Testis (tissue), 2 donors: ENCODE measurements around the gene CSF1R.

Experiments used
- POLR2A ChIP-seq: fragments of 450-650 bp; IDR thresholded peaks from one replicate; pipeline ENCODE4 v1.6.1; 2017; ENCODE audit warnings: antibody characterized with exemption, mild to moderate bottlenecking, moderate library complexity
- TF ChIP-seq, protein P1 (sequence below), 3 experiments: fragments of 450-650 bp in 2 of 3; fragments of 200-600 bp in 1 of 3; sonication (generic) in 1 of 3; IDR thresholded peaks; one replicate each; pipeline ENCODE4 v1.5.1; 2016 to 2019; ENCODE audit warnings: antibody characterized with exemption in 3 of 3, mild to moderate bottlenecking in 2 of 3, moderate library complexity in 1 of 3

DNA sequence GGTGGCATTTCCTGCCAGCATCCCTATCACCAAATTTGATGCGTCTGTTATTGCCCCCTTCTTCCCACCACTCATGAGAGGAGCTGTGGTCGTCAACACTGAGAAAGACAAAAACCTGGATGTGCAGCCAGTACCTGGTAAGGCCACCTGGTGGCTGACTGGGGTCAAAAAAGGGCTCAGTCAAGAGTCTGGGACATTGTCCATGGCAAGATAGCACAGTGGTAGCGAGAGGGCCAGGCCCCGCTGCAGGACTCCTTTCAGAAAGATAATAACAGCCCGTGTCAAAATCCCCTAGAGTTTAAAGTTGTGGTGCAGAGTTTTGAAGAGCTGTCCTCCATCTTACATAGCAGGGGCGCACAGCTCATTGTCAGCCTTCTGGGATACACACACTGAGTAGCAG is 40.8 kb downstream of the CSF1R start:
- TF ChIP-seq, protein P1, sequence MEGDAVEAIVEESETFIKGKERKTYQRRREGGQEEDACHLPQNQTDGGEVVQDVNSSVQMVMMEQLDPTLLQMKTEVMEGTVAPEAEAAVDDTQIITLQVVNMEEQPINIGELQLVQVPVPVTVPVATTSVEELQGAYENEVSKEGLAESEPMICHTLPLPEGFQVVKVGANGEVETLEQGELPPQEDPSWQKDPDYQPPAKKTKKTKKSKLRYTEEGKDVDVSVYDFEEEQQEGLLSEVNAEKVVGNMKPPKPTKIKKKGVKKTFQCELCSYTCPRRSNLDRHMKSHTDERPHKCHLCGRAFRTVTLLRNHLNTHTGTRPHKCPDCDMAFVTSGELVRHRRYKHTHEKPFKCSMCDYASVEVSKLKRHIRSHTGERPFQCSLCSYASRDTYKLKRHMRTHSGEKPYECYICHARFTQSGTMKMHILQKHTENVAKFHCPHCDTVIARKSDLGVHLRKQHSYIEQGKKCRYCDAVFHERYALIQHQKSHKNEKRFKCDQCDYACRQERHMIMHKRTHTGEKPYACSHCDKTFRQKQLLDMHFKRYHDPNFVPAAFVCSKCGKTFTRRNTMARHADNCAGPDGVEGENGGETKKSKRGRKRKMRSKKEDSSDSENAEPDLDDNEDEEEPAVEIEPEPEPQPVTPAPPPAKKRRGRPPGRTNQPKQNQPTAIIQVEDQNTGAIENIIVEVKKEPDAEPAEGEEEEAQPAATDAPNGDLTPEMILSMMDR (IDR thresholded peaks at IDR 0.05): no peak
- TF ChIP-seq POLR2A: no peak
